ENCODE results near the gene AUTS2. TPM values are rescaled to one million over a fixed set of nuclear protein-coding genes. Genes with fewer than 3 reads are reported as not detected.

Gene AUTS2
- total RNA-seq, 1 donor from 2014 or later, result 9.9 TPM

GRCh38 chr7:69602522-69602921 lies 4.2 kb downstream of the AUTS2 start:
- Histone ChIP-seq H3K27me3 (ENCODE audit: control insufficient read depth, insufficient read depth, low read length) (no peaks in the 10 kb centered on the region), H3K36me3 (ENCODE audit: control insufficient read depth, insufficient read depth, low read length) (no peaks in the 10 kb centered on the region), H3K4me3 (ENCODE audit: low read depth, low read length) (no peak overlapping the region)
- DNase-seq (ENCODE audit: low read depth), result no peak
- TF ChIP-seq CTCF (IDR thresholded peaks at IDR 0.05; ENCODE audit: insufficient read depth, low read length, poor library complexity, severe bottlenecking), result no peak

- no peak for DNase-seq (ENCODE audit: low read depth)
- no peak for TF ChIP-seq CTCF (IDR thresholded peaks at IDR 0.05; ENCODE audit: insufficient read depth, low read length, poor library complexity, severe bottlenecking)
- no peak overlapping the region for H3K4me3 ChIP-seq (ENCODE audit: low read depth, low read length)
- H3K27me3 ChIP-seq (ENCODE audit: control insufficient read depth, insufficient read depth, low read length), result no peaks in the 10 kb centered on the region
- H3K36me3 ChIP-seq (ENCODE audit: control insufficient read depth, insufficient read depth, low read length), result no peaks in the 10 kb centered on the region
Observed at GRCh38 chr7:69603351-69603750, 5.1 kb downstream of the AUTS2 start.

GRCh38 chr7:69603937-69604494 lies 5.7 kb downstream of the AUTS2 start:
- TF ChIP-seq CTCF (IDR thresholded peaks at IDR 0.05; ENCODE audit: insufficient read depth, low read length, poor library complexity, severe bottlenecking), result no peak
- H3K27me3 ChIP-seq (ENCODE audit: control insufficient read depth, insufficient read depth, low read length), result no peaks in the 10 kb centered on the region

GRCh38 chr7:69605070-69605469 lies 6.8 kb downstream of the AUTS2 start:
- H3K4me3 ChIP-seq (ENCODE audit: low read depth, low read length), result no peak overlapping the region
- no peak for TF ChIP-seq CTCF (IDR thresholded peaks at IDR 0.05; ENCODE audit: insufficient read depth, low read length, poor library complexity, severe bottlenecking)
- H3K36me3 ChIP-seq (ENCODE audit: control insufficient read depth, insufficient read depth, low read length), result no peaks in the 10 kb centered on the region
- no peaks in the 10 kb centered on the region for H3K27me3 ChIP-seq (ENCODE audit: control insufficient read depth, insufficient read depth, low read length)
- DNase-seq (ENCODE audit: low read depth), result no peak

More at GRCh38 chr7:69603937-69604494, 5.7 kb downstream of the AUTS2 start:
- DNase-seq (ENCODE audit: low read depth), result no peak
- no peak overlapping the region for H3K4me3 ChIP-seq (ENCODE audit: low read depth, low read length)
- no peaks in the 10 kb centered on the region for H3K36me3 ChIP-seq (ENCODE audit: control insufficient read depth, insufficient read depth, low read length)

GRCh38 chr7:69605546-69605945 lies 7.3 kb downstream of the AUTS2 start:
- no peaks in the 10 kb centered on the region for H3K27me3 ChIP-seq (ENCODE audit: control insufficient read depth, insufficient read depth, low read length)
- TF ChIP-seq CTCF (IDR thresholded peaks at IDR 0.05; ENCODE audit: insufficient read depth, low read length, poor library complexity, severe bottlenecking), result no peak
- no peak overlapping the region for H3K4me3 ChIP-seq (ENCODE audit: low read depth, low read length)
- H3K36me3 ChIP-seq (ENCODE audit: control insufficient read depth, insufficient read depth, low read length), result no peaks in the 10 kb centered on the region
- no peak for DNase-seq (ENCODE audit: low read depth)

GRCh38 chr7:69608049-69608448 lies 9.8 kb downstream of the AUTS2 start:
- Histone ChIP-seq H3K36me3 (ENCODE audit: control insufficient read depth, insufficient read depth, low read length) (no peaks in the 10 kb centered on the region), H3K27me3 (ENCODE audit: control insufficient read depth, insufficient read depth, low read length) (no peaks in the 10 kb centered on the region), H3K4me3 (ENCODE audit: low read depth, low read length) (no peak overlapping the region)
- DNase-seq (ENCODE audit: low read depth), result no peak
- TF ChIP-seq CTCF (IDR thresholded peaks at IDR 0.05; ENCODE audit: insufficient read depth, low read length, poor library complexity, severe bottlenecking), result no peak

Data from kidney epithelial cell (primary cell).